ENCODE measurements around the gene TESPA1.

The TESPA1 gene

DNA sequence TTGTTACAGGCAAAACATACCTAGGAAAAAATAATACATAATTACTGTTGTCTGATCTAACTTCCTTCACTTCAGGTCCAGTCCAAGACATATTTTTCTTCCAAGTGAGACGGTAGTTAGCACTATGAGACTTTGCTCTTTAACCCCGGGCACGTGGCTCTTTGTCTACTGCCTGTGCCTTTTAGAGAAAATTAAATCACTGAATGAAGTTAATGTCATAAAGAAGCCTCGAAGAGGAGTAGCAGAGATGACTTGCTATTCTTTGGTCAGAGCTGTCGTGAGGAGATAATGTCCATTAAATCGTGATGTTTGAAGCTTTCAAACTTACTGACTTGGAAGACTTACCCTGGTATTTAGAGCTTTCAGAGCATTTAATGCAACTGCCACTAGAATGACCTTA is 8.7 kb downstream of the TESPA1 start:
- H3K79me1 ChIP-seq (ENCODE audit: low read length) = no peaks in the 10 kb centered on the region
- no peak overlapping the region for H3K4me3 ChIP-seq (ENCODE audit: low read depth, low read length)
- H3K9me3 ChIP-seq (ENCODE audit: insufficient read depth, low read depth, low read length) = no peaks in the 10 kb centered on the region
- H3K36me3 ChIP-seq (ENCODE audit: control insufficient read depth in 1 of 2, insufficient read depth in 2 of 2, low read length in 2 of 2) = no peaks in the 10 kb centered on the region
- H3K18ac ChIP-seq (ENCODE audit: low read length) = no peak overlapping the region
- no peak overlapping the region for H2BK5ac ChIP-seq (ENCODE audit: low read depth, low read length, poor library complexity)
- no peak overlapping the region for H2BK12ac ChIP-seq (ENCODE audit: low read length)
- no peak overlapping the region for H3K23ac ChIP-seq (ENCODE audit: low read length)
- no peak overlapping the region for H3K14ac ChIP-seq (ENCODE audit: low read length)
- DNase-seq = no peak
- no peak overlapping the region for H2BK120ac ChIP-seq (ENCODE audit: insufficient read depth, low read length, poor library complexity)
- H2AK5ac ChIP-seq (ENCODE audit: low read length) = no peak overlapping the region
- H3K4ac ChIP-seq (ENCODE audit: low read depth, low read length) = no peak overlapping the region
- H2AFZ ChIP-seq (ENCODE audit: insufficient read depth, low read length, poor library complexity) = no peak overlapping the region
- no peaks in the 10 kb centered on the region for H3K79me2 ChIP-seq (ENCODE audit: control insufficient read depth, insufficient read depth, low read length, poor library complexity)
- peaks cover 0 to 2% of the 10 kb centered on the region in 2 experiments for H3K4me1 ChIP-seq (ENCODE audit: control insufficient read depth in 1 of 2, insufficient read depth in 2 of 2, low read length in 2 of 2)
- H3K4me2 ChIP-seq (ENCODE audit: low read length) = no peak overlapping the region
- H4K8ac ChIP-seq (ENCODE audit: low read depth, low read length) = no peak overlapping the region
- H3K9ac ChIP-seq (ENCODE audit: low read length) = no peak overlapping the region
- H3K27me3 ChIP-seq (ENCODE audit: insufficient read depth, low read length) = no peaks in the 10 kb centered on the region
- H4K12ac ChIP-seq (ENCODE audit: low read depth, low read length) = no peak overlapping the region
- H4K91ac ChIP-seq (ENCODE audit: low read depth, low read length) = no peak overlapping the region
- no peak overlapping the region for H3K27ac ChIP-seq (ENCODE audit: low read depth, low read length)
- no CpG with 5 or more reads among the region's 6 CpGs for WGBS (ENCODE audit: extremely low coverage, insufficient coverage, insufficient read length)

DNA sequence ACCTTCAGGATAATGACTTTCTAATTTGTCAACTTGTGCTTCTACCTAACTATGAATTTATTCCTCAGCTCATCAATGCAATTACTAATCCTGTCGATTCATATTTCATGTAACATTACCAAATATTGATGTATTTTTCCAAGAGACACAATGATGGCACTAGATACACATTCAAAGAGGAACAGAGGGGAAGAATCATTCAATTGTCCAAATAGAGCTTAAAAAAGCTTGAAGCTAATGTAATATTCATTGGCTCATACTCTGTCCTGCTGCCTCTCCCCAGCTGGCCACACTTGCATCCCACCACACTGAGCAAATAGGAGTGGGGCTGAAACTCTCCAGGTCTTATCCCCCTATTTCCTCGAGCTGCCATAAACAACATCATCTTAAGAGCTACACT is 9.3 kb downstream of the TESPA1 start:
- Histone ChIP-seq H2BK120ac (ENCODE audit: insufficient read depth, low read length, poor library complexity) (no peak overlapping the region), H4K8ac (ENCODE audit: low read depth, low read length) (no peak overlapping the region)
- WGBS (ENCODE audit: extremely low coverage, insufficient coverage, insufficient read length) = no CpG with 5 or more reads among the region's 2 CpGs

DNA sequence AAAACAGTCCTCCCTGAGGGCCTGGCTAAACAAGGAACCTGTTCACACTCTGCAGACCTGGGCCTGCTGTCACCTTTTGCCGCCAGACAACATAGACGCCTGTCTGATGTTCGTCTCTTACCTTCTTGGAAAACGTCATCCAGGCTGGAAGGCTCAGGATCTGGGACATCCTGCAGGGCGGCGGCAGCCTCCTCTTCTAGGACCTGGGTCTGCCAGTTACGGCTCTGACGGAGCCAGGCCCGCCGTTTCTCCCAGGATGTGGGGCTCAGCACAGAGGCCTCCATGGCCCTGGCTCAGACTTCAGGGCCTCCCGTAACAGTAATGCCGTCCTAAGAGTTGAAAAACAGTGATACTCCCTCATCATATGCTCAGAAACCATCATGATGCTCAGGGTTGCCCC is 10.3 kb downstream of the TESPA1 start:
- no peak overlapping the region for H3K23ac ChIP-seq (ENCODE audit: low read length)
- no peak overlapping the region for H2BK12ac ChIP-seq (ENCODE audit: low read length)
- H3K4me2 ChIP-seq (ENCODE audit: low read length) = no peak overlapping the region
- H2AK5ac ChIP-seq (ENCODE audit: low read length) = no peak overlapping the region
- H3K9me3 ChIP-seq (ENCODE audit: insufficient read depth, low read depth, low read length) = no peaks in the 10 kb centered on the region
- H3K9ac ChIP-seq (ENCODE audit: low read length) = no peak overlapping the region
- no peaks in the 10 kb centered on the region for H3K36me3 ChIP-seq (ENCODE audit: control insufficient read depth in 1 of 2, insufficient read depth in 2 of 2, low read length in 2 of 2)
- H3K79me1 ChIP-seq (ENCODE audit: low read length) = no peaks in the 10 kb centered on the region
- no peak overlapping the region for H3K4ac ChIP-seq (ENCODE audit: low read depth, low read length)
- H3K27ac ChIP-seq (ENCODE audit: low read depth, low read length) = no peak overlapping the region
- no peak overlapping the region for H2BK5ac ChIP-seq (ENCODE audit: low read depth, low read length, poor library complexity)
- no peak overlapping the region for H3K4me3 ChIP-seq (ENCODE audit: low read depth, low read length)
- H3K27me3 ChIP-seq (ENCODE audit: insufficient read depth, low read length) = no peaks in the 10 kb centered on the region
- no peak overlapping the region for H4K12ac ChIP-seq (ENCODE audit: low read depth, low read length)
- H3K18ac ChIP-seq (ENCODE audit: low read length) = no peak overlapping the region
- no peak overlapping the region for H2BK120ac ChIP-seq (ENCODE audit: insufficient read depth, low read length, poor library complexity)
- peaks cover 0 to 2% of the 10 kb centered on the region in 2 experiments for H3K4me1 ChIP-seq (ENCODE audit: control insufficient read depth in 1 of 2, insufficient read depth in 2 of 2, low read length in 2 of 2)
- H2AFZ ChIP-seq (ENCODE audit: insufficient read depth, low read length, poor library complexity) = no peak overlapping the region
- H3K79me2 ChIP-seq (ENCODE audit: control insufficient read depth, insufficient read depth, low read length, poor library complexity) = no peaks in the 10 kb centered on the region
- no peak overlapping the region for H4K8ac ChIP-seq (ENCODE audit: low read depth, low read length)
- WGBS (ENCODE audit: extremely low coverage, insufficient coverage, insufficient read length) = no CpG with 5 or more reads among the region's 12 CpGs
- no peak overlapping the region for H4K91ac ChIP-seq (ENCODE audit: low read depth, low read length)
- no peak for DNase-seq
- H3K14ac ChIP-seq (ENCODE audit: low read length) = no peak overlapping the region

More for the DNA sequence above, 9.3 kb downstream of the TESPA1 start:
- H3K9ac ChIP-seq (ENCODE audit: low read length) = no peak overlapping the region
- H3K79me1 ChIP-seq (ENCODE audit: low read length) = no peaks in the 10 kb centered on the region
- H3K4me2 ChIP-seq (ENCODE audit: low read length) = no peak overlapping the region
- H3K4me3 ChIP-seq (ENCODE audit: low read depth, low read length) = no peak overlapping the region
- no peak overlapping the region for H2AFZ ChIP-seq (ENCODE audit: insufficient read depth, low read length, poor library complexity)
- peaks cover 0 to 2% of the 10 kb centered on the region in 2 experiments for H3K4me1 ChIP-seq (ENCODE audit: control insufficient read depth in 1 of 2, insufficient read depth in 2 of 2, low read length in 2 of 2)
- H3K14ac ChIP-seq (ENCODE audit: low read length) = no peak overlapping the region
- H4K91ac ChIP-seq (ENCODE audit: low read depth, low read length) = no peak overlapping the region
- H4K12ac ChIP-seq (ENCODE audit: low read depth, low read length) = no peak overlapping the region
- H3K79me2 ChIP-seq (ENCODE audit: control insufficient read depth, insufficient read depth, low read length, poor library complexity) = no peaks in the 10 kb centered on the region
- no peak overlapping the region for H3K4ac ChIP-seq (ENCODE audit: low read depth, low read length)
- no peak for DNase-seq
- no peak overlapping the region for H2BK5ac ChIP-seq (ENCODE audit: low read depth, low read length, poor library complexity)
- H3K27me3 ChIP-seq (ENCODE audit: insufficient read depth, low read length) = no peaks in the 10 kb centered on the region
- H2BK12ac ChIP-seq (ENCODE audit: low read length) = peak overlapping the region; percentile 40
- H2AK5ac ChIP-seq (ENCODE audit: low read length) = no peak overlapping the region
- H3K9me3 ChIP-seq (ENCODE audit: insufficient read depth, low read depth, low read length) = no peaks in the 10 kb centered on the region
- H3K18ac ChIP-seq (ENCODE audit: low read length) = no peak overlapping the region
- no peak overlapping the region for H3K27ac ChIP-seq (ENCODE audit: low read depth, low read length)
- H3K23ac ChIP-seq (ENCODE audit: low read length) = no peak overlapping the region
- H3K36me3 ChIP-seq (ENCODE audit: control insufficient read depth in 1 of 2, insufficient read depth in 2 of 2, low read length in 2 of 2) = no peaks in the 10 kb centered on the region

DNA sequence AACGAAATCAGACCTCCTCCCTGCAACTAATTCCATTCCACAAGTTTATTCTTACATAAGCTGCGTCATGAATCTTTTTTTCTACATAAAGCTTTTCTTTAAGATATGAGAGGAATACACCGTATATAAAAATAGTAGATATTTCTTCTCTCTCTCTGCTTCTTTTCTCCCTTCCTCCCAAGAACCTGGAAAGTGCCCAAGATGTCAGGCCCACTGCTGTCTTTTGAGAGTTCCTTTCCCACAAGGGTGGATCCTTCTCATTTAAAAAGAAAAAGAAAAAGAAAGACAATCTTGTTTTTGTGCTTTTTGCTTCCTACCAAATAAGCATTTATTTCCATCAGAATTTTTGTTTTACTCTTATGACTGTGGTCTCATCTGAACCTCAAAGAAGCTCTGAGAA is 11.0 kb downstream of the TESPA1 start:
- Histone ChIP-seq H3K23ac (ENCODE audit: low read length) (no peak overlapping the region), H4K91ac (ENCODE audit: low read depth, low read length) (no peak overlapping the region), H3K27me3 (ENCODE audit: insufficient read depth, low read length) (no peaks in the 10 kb centered on the region), H2BK12ac (ENCODE audit: low read length) (no peak overlapping the region), H2BK120ac (ENCODE audit: insufficient read depth, low read length, poor library complexity) (no peak overlapping the region), H4K12ac (ENCODE audit: low read depth, low read length) (no peak overlapping the region), H3K9me3 (ENCODE audit: insufficient read depth, low read depth, low read length) (no peaks in the 10 kb centered on the region), H2BK5ac (ENCODE audit: low read depth, low read length, poor library complexity) (no peak overlapping the region), H3K79me1 (ENCODE audit: low read length) (no peaks in the 10 kb centered on the region), H3K4ac (ENCODE audit: low read depth, low read length) (no peak overlapping the region), H3K14ac (ENCODE audit: low read length) (no peak overlapping the region), H3K79me2 (ENCODE audit: control insufficient read depth, insufficient read depth, low read length, poor library complexity) (no peaks in the 10 kb centered on the region), H2AFZ (ENCODE audit: insufficient read depth, low read length, poor library complexity) (no peak overlapping the region), H4K8ac (ENCODE audit: low read depth, low read length) (no peak overlapping the region), H3K36me3 (ENCODE audit: control insufficient read depth in 1 of 2, insufficient read depth in 2 of 2, low read length in 2 of 2) (no peaks in the 10 kb centered on the region), H3K4me3 (ENCODE audit: low read depth, low read length) (no peak overlapping the region), H3K4me2 (ENCODE audit: low read length) (no peak overlapping the region), H3K27ac (ENCODE audit: low read depth, low read length) (no peak overlapping the region), H3K4me1 (ENCODE audit: control insufficient read depth in 1 of 2, insufficient read depth in 2 of 2, low read length in 2 of 2) (peaks cover 0 to 2% of the 10 kb centered on the region in 2 experiments), H3K9ac (ENCODE audit: low read length) (no peak overlapping the region), H2AK5ac (ENCODE audit: low read length) (no peak overlapping the region), H3K18ac (ENCODE audit: low read length) (no peak overlapping the region)
- whole genome bisulfite sequencing (ENCODE audit: extremely low coverage, insufficient coverage, insufficient read length) = no CpG with 5 or more reads among the region's 3 CpGs
- DNase-seq = no peak
